Muscle of leg (tissue), 11 donors: ENCODE data around the gene MAGI1. TPM values are rescaled to one million over a fixed set of nuclear protein-coding genes. Genes with fewer than 3 reads are reported as not detected.

Experiments used
- DNase-seq: peaks from one replicate; pipeline ENCODE4 v3.0.0; 2013
- H3K27ac ChIP-seq: one replicate; pipeline ENCODE4 v1.5.1; 2013; ENCODE audit warnings: mild to moderate bottlenecking, low read length, control low read depth
- H3K27me3 ChIP-seq: one replicate; pipeline ENCODE4 v1.6.1; 2013; ENCODE audit warnings: low read length; ENCODE audit not compliant: control insufficient read depth, insufficient read depth
- H3K36me3 ChIP-seq: one replicate; pipeline ENCODE4 v1.6.1; 2013; ENCODE audit warnings: low read length; ENCODE audit not compliant: control insufficient read depth, insufficient read depth
- H3K4me1 ChIP-seq: one replicate; pipeline ENCODE4 v1.6.1; 2013; ENCODE audit warnings: low read length; ENCODE audit not compliant: control insufficient read depth, insufficient read depth
- H3K4me3 ChIP-seq: one replicate; pipeline ENCODE4 v1.5.1; 2013; ENCODE audit warnings: low read length, control low read depth
- H3K9me3 ChIP-seq: replicated peaks from 2 replicates; pipeline ENCODE4 v1.6.1; 2013; ENCODE audit warnings: low read depth, low read length; ENCODE audit not compliant: control insufficient read depth
- WGBS: methylation state at CpG from one replicate; pipeline ENCODE4 v1.1.5; 2013; ENCODE audit warnings: missing lambda C conversion rate; ENCODE audit not compliant: insufficient coverage; 5-methylcytosine and 5-hydroxymethylcytosine counted together
- polyA plus RNA-seq, 8 donors: library from polyadenylated mRNA; unstranded; fragments of 120-200 nt; gene quantifications; one replicate each; pipeline versions ENCODE4 v1.2.1 to v1.2.3, GENCODE V29; 2013; ENCODE audit warnings: inconsistent platforms in 1 of 8, low replicate concordance in 1 of 8; ENCODE audit not compliant: insufficient read length in 8 of 8, insufficient read depth in 1 of 8
- total RNA-seq: library from RNA; stranded (reverse); fragments of 120-200 nt; gene quantifications from one replicate; pipeline ENCODE4 v1.2.4, GENCODE V29; 2013

The MAGI1 gene
- total and polyA plus RNA-seq, 9 donors = 10.0 to 16.8 (median 12.0) TPM

- Histone ChIP-seq H3K36me3 (no peaks in the 10 kb centered on the region), H3K27ac (peak overlapping the region; percentile 35), H3K27me3 (no peaks in the 10 kb centered on the region), H3K4me1 (no peaks in the 10 kb centered on the region), H3K9me3 (peaks cover 3% of the 10 kb centered on the region), H3K4me3 (no peak overlapping the region)
- 86% methylated on average over 1 of the region's 1 CpG for WGBS
- no peak for DNase-seq
Measured at GRCh38 chr3:65935724-65936123, 103.0 kb downstream of the MAGI1 start.

GRCh38 chr3:65930648-65931047, 108.1 kb downstream of the MAGI1 start:
- Histone ChIP-seq H3K9me3 (peaks cover 3% of the 10 kb centered on the region), H3K4me1 (no peaks in the 10 kb centered on the region), H3K27me3 (no peaks in the 10 kb centered on the region), H3K36me3 (no peaks in the 10 kb centered on the region), H3K27ac (no peak overlapping the region), H3K4me3 (no peak overlapping the region)
- WGBS = 91% methylated on average over 1 of the region's 6 CpGs
- no peak for DNase-seq

GRCh38 chr3:65928110-65928509, 110.6 kb downstream of the MAGI1 start:
- WGBS = 100% methylated on average over 1 of the region's 2 CpGs
- H3K27ac ChIP-seq = no peak overlapping the region
- H3K4me3 ChIP-seq = no peak overlapping the region
- H3K9me3 ChIP-seq = no peaks in the 10 kb centered on the region
- DNase-seq = no peak
- no peaks in the 10 kb centered on the region for H3K4me1 ChIP-seq
- no peaks in the 10 kb centered on the region for H3K36me3 ChIP-seq
- H3K27me3 ChIP-seq = no peaks in the 10 kb centered on the region

GRCh38 chr3:65927576-65927975, 111.1 kb downstream of the MAGI1 start:
- Histone ChIP-seq H3K36me3 (no peaks in the 10 kb centered on the region), H3K27me3 (no peaks in the 10 kb centered on the region), H3K4me1 (no peaks in the 10 kb centered on the region), H3K4me3 (no peak overlapping the region), H3K9me3 (no peaks in the 10 kb centered on the region), H3K27ac (no peak overlapping the region)
- DNase-seq = no peak
- WGBS = no CpG with 5 or more reads among the region's 1 CpG

GRCh38 chr3:65925254-65925954, 113.3 kb downstream of the MAGI1 start:
- WGBS = 86% methylated on average over 1 of the region's 3 CpGs
- no peak overlapping the region for H3K4me3 ChIP-seq
- DNase-seq = no peak

GRCh38 chr3:65924762-65925161, 114.0 kb downstream of the MAGI1 start:
- no peaks in the 10 kb centered on the region for H3K9me3 ChIP-seq

More at GRCh38 chr3:65925254-65925954, 113.3 kb downstream of the MAGI1 start:
- Histone ChIP-seq H3K27me3 (no peaks in the 10 kb centered on the region), H3K36me3 (no peaks in the 10 kb centered on the region), H3K27ac (peak overlapping the region; percentile 20), H3K4me1 (no peaks in the 10 kb centered on the region), H3K9me3 (no peaks in the 10 kb centered on the region)

GRCh38 chr3:65922441-65922840, 116.3 kb downstream of the MAGI1 start:
- WGBS = no CpG with 5 or more reads among the region's 2 CpGs
- H3K36me3 ChIP-seq = no peaks in the 10 kb centered on the region
- DNase-seq = no peak
- H3K27me3 ChIP-seq = no peaks in the 10 kb centered on the region
- H3K27ac ChIP-seq = no peak overlapping the region
- no peaks in the 10 kb centered on the region for H3K4me1 ChIP-seq
- no peak overlapping the region for H3K4me3 ChIP-seq
- peaks cover under 1% of the 10 kb centered on the region for H3K9me3 ChIP-seq

More at GRCh38 chr3:65924762-65925161, 114.0 kb downstream of the MAGI1 start:
- no peaks in the 10 kb centered on the region for H3K27me3 ChIP-seq
- H3K4me3 ChIP-seq = no peak overlapping the region
- no peaks in the 10 kb centered on the region for H3K4me1 ChIP-seq
- H3K27ac ChIP-seq = peak overlapping the region; percentile 20
- DNase-seq = no peak
- no CpG with 5 or more reads among the region's 4 CpGs for WGBS
- no peaks in the 10 kb centered on the region for H3K36me3 ChIP-seq

GRCh38 chr3:65919826-65920225, 118.9 kb downstream of the MAGI1 start:
- Histone ChIP-seq H3K36me3 (no peaks in the 10 kb centered on the region), H3K27ac (peak overlapping the region; percentile 29), H3K9me3 (peaks cover 6% of the 10 kb centered on the region), H3K27me3 (no peaks in the 10 kb centered on the region), H3K4me1 (no peaks in the 10 kb centered on the region), H3K4me3 (no peak overlapping the region)
- DNase-seq = no peak
- WGBS = 62% methylated on average over 2 of the region's 2 CpGs

GRCh38 chr3:65915477-65915876, 123.2 kb downstream of the MAGI1 start:
- peak overlapping the region; percentile 52 for H3K27ac ChIP-seq
- WGBS = no CpG with 5 or more reads among the region's 2 CpGs
- H3K4me3 ChIP-seq = no peak overlapping the region
- no peaks in the 10 kb centered on the region for H3K36me3 ChIP-seq
- H3K9me3 ChIP-seq = peaks cover 6% of the 10 kb centered on the region
- H3K4me1 ChIP-seq = no peaks in the 10 kb centered on the region
- DNase-seq = peak; percentile 41
- no peaks in the 10 kb centered on the region for H3K27me3 ChIP-seq

GRCh38 chr3:65914740-65915367, 123.9 kb downstream of the MAGI1 start:
- H3K27me3 ChIP-seq = no peaks in the 10 kb centered on the region
- H3K36me3 ChIP-seq = no peaks in the 10 kb centered on the region
- peaks cover 6% of the 10 kb centered on the region for H3K9me3 ChIP-seq
- DNase-seq = no peak
- peak overlapping the region; percentile 52 for H3K27ac ChIP-seq
- 67% methylated on average over 2 of the region's 3 CpGs for WGBS
- no peak overlapping the region for H3K4me3 ChIP-seq
- no peaks in the 10 kb centered on the region for H3K4me1 ChIP-seq
